GM04504 (cell line): ENCODE data around the gene PEAR1.
A peak's percentile ranks its signal among the peaks of the same experiment; 100 is the strongest.
"Not testable (repeated sequence)": the region's sequence is repeated elsewhere in the genome, so short reads cannot be mapped to it uniquely, and the experiment has no call there.

Experiments used
- DNase-seq: peaks from one replicate; pipeline ENCODE4 v3.0.0-alpha.2; 2012; ENCODE audit warnings: low read depth

PEAR1 gene

GRCh38 chr1:156920233-156921052 lies 26.9 kb downstream of the PEAR1 start, which contains the start of gene LRRC71:
Gene LRRC71, plus strand, starts transcription at chr1:156920632. Its CDS starts 172 bp downstream, at chr1:156920804.
- DNase-seq, result peak; percentile 51

- no peak for DNase-seq
Observed at GRCh38 chr1:156921053-156921529, 27.6 kb downstream of the PEAR1 start.

- no peak for DNase-seq
Observed at GRCh38 chr1:156922986-156923669, 29.6 kb downstream of the PEAR1 start.

- no peak for DNase-seq
Observed at GRCh38 chr1:156923670-156924477, 30.4 kb downstream of the PEAR1 start.

- DNase-seq, result no peak
Observed at GRCh38 chr1:156924478-156925153, 31.1 kb downstream of the PEAR1 start.

- DNase-seq, result no peak
Observed at GRCh38 chr1:156925154-156926010, 31.9 kb downstream of the PEAR1 start.

GRCh38 chr1:156926175-156926574 lies 32.7 kb downstream of the PEAR1 start:
- no peak for DNase-seq

- not testable (repeated sequence) for DNase-seq
Observed at GRCh38 chr1:156926695-156927094, 33.2 kb downstream of the PEAR1 start.

- peak; percentile 40 for DNase-seq
Observed at GRCh38 chr1:156927215-156928042, 33.9 kb downstream of the PEAR1 start.

- no peak for DNase-seq
Observed at GRCh38 chr1:156928043-156928602, 34.6 kb downstream of the PEAR1 start.

- DNase-seq, result no peak
Observed at GRCh38 chr1:156929596-156930238, 36.2 kb downstream of the PEAR1 start.

- no peak for DNase-seq
Observed at GRCh38 chr1:156930483-156930882, 37.0 kb downstream of the PEAR1 start.

- no peak for DNase-seq
Observed at GRCh38 chr1:156931211-156931952, 37.9 kb downstream of the PEAR1 start.

GRCh38 chr1:156931974-156932710 lies 38.6 kb downstream of the PEAR1 start:
- no peak for DNase-seq

- no peak for DNase-seq
Observed at GRCh38 chr1:156933136-156933535, 39.6 kb downstream of the PEAR1 start.

- DNase-seq, result no peak
Observed at GRCh38 chr1:156935505-156936128, 42.1 kb downstream of the PEAR1 start.

- no peak for DNase-seq
Observed at GRCh38 chr1:156936191-156936590, 42.7 kb downstream of the PEAR1 start.
